GM18873 (cell line): ENCODE data around the gene NNAT.

Experiments used
- ATAC-seq: cut with Tn5 transposase; IDR thresholded peaks from one replicate; pipeline ENCODE4 v1.9.1; 2021; ENCODE audit warnings: mild to moderate bottlenecking, moderate library complexity, moderate number of reproducible peaks; ENCODE audit not compliant: unreplicated experiment, low FRiP score

NNAT gene

DNA sequence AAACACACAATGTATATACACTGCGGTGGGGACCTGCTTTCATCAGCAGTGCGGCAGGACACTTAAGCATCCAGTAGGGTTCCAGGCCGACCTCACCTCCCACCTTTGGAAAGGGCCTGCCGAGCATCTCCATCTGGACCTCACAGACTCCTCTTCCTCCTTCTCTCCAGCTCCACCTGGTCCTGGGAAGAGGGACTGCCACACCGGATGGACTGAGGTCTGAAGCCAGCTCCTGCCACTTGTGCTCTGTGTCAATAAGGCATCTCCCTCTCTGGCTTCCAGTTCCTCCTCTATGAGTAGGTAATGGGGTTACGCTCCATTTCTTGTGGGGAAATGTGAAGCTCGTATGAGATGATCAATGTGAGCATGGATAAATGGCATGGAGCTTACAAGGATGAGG is 19.1 kb upstream of the NNAT start:
- ATAC-seq: no peak

DNA sequence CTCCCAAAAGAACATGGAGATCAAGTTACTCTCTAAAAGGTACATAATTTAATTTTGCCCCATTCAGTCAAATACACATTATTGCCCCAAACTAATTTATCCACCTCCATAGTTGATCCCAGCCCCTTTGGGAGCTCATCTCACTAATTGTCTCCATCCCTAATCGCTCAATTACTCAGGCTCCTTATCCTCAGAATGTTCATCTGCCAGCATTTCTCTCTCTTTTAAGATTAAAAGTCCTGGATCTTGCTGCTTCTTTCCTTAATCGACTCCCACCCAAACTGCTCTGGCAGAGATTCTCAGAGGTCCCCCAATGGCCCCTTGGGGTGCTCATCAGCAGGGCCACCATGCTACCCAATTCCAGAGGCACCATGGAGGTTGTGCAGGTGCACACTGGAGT is 18.4 kb upstream of the NNAT start:
- ATAC-seq: no peak

DNA sequence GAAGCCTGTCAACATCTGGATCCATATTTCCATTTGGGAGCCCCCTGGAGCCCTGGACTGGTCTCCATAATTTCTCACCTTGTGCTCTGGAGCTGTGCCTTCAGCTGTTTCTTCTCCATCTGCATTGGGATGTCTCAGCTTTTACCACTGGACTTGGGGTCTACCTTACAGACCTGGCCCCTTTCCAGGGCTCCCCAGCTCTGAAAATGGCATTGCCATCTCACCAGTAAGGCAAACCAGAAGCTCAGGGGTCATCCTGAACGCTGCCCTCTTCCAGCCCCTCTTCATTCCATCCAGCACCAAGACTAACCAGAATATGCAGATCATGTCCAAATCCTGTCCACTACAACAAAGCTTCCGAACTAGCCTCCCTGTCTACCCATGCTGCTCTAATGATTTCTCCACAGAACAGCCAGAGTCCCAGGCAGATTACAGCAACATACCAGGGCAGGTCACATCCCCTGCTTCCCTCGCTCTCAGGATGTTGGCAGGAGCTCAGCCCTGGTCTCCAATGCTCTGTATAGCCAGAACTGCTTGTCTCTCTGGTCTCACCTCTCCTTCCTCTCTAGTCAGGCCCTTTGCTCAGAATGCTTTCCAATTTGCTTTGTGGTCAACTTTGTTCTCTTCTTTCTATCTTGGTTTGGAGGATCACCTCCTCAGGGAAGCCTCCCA is 17.7 kb upstream of the NNAT start:
- ATAC-seq: no peak

DNA sequence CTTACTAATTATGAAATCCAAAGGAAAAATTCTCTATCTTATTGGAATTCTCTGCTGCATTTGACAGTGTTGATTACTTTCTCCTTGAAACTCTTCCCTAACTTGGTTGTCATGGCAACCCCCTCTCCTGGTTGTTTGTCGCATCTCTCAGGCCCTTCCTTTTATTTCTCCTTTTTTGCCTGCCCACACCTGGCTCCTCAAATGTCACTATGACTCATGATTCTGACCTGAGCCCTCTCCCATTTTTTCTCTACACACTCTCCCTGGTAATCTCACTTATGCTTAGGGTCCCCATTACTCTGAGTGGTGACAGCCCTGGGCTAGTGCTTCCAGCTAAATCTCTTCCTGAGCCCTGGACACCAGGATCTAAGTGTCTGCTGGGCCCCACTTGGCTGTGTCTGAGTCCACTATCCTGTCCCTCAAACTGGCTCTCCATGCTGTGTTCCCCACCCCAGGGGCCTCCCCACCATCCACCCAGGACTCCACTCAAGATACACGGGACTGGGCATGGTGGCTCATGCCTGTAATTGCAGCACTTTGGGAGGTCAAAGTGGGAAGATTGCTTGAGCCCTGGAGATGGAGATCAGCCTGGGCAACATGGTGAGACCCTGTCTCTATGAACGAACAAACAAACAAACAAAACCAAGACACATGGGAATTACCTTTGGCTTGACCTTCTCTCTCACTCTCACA is 16.5 kb upstream of the NNAT start:
- no peak for ATAC-seq

DNA sequence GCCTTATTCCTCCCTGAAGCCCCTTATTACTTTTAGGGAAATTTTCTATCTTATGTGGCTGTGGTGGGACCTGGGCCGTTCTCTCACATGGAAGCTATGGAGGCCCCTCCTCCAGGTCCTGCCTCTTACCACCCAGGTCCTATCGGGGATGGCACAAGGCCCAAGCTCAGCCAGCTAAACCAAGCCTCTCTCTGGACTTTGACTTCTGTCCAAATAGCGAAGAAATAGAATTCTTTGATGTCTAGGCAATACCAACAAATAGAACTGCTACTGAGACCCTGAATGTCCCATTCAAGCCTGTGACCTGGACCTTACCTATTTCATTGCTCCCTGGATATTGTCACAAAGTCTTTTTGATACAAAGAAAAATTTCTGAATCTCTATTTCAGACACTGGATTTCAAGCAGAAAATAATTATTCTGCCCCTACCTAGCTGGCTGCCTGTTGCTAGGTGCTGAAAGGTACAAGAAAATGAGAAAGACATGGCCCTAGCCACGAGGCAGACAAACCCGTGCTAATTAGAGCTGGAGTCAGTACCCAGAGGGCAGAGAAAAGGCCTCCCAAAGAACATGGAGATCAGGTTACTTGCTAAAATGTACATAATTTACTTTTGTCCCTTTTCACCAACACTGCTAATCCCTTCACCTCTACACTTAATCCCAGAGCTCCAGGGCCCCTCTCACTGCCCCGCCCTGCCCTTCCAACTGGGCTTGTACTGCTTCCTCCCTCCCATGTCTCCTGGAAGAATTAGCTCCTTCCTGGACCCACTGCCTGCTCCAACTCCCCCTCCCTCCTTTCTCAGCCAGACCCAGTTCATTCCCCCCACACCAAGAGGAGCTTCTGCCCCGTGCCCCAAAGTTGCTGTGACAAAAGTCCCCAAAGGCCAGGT is 15.5 kb upstream of the NNAT start:
- ATAC-seq: no peak

DNA sequence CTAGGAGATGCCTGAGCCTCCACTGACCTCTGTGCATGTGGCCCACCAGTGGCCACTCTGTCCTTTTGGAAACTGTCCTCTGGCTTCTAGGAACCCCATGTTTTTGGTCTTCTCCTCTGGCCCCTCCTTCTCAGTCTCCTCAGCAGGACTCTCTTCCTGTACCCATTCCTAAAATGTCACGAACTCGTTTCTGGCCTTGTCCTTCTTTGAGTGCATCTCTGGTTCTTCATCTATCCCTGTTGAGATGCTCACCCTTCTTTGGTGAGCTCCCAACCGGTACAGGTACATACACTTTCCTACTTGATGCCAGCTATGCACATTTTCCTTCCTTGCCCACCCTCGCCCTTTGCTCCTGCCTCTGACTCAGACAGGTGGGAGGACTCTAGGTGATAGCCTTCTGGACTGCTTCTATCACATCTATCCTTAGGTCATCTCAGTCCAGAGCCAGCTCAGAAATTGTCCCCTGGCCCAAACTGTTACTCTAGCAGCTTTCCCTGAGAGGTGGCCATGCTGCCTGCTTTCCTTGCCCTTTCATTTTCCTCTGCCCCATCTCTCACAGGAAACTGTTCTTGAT is 14.8 kb upstream of the NNAT start:
- no peak for ATAC-seq

DNA sequence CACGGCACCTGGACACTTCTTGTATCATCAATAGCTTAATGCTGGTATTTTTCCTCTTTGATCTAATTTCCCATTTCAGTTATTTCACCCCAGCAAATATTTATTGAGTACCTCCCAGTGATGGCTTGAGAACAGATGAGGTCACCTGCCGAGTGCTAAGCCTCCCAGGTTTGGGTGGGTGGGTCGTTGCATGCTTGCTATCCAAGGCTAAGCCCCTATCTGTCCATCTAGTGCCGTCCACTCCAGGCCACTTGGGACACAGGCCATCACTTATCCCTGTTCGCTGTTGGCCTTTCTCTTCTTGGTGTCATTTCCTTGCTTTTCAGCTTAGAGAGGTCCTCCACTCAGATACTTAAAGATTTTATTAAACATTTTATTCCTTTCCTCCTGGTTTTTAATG is 10.8 kb upstream of the NNAT start:
- ATAC-seq: no peak

DNA sequence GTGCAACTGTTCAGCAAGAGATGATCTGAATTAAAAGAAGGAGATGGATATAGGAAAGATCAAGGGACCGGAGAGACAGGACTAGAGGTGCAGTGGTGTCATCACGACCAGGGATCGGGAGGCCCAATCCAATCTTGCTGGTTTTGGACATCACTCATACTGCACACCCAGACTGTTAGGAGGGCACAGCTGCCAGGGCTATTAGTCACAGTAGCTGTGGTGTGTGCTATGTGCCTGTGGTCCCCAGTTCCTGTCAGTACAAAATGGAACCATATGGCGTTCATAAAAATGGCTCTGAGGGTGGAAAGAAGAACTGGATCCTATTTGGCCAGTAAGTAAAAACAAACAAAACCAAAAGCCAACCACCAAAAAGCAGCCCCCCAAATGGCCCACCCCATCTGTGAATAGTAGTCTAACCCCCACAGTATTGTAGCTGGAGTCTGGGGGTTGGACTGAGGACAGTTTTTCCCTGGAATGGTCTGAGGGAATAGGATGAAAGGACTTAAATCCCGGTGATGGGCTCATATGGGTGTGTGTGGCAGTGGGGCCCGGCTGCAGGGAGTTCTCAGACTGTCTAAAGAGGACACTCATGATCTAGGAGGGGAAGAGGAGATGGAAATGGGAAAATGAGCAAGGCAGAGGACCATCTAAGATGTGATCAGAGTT is 9.3 kb upstream of the NNAT start:
- ATAC-seq: no peak

DNA sequence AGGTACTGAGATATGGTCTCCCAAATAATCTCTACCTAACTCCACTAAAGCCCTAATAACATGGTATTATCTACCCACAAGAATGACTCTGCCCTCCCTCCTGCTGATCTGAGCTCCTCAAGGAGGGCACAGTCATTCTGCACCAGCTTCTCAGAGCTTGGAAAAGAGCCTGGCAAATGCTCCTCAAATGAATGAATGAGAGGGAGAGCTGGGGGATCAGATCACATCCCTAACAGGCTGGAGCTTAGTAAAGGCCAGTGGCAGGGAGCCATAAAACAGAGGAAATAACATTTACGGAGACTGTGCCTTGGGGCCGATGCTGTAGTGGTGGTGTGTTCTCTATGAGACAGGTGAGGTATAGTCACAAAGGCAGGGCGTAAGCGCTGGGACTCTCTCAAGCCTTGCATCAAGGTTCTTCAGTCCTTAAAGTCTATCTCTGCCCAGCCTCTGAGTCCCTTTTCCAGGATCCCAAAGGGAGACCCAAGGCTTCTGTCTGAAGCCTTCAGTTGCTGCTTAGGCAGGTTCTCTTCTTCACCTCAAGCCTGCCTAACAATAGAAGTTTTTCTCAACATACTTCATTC is 7.2 kb upstream of the NNAT start:
- no peak for ATAC-seq

DNA sequence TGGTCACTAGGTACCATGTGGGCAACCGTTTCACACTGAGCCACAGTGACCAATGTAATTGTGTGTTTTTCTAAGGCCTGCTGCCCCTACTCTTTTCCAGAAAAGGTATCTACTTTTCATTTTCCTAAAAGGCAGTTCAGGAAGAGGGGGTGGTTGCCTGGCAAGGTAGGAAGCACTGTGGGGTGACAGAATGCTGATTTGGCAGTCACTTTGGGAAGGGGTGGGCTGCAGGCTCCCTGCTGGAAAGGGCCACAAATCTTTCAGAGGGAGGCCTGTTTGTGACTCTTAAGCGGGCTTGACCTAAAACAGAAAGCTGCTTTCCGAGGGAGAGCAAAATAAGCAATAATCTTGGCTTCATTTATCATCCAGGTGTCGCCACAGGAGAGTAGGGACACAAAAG is 5.2 kb upstream of the NNAT start:
- no peak for ATAC-seq

DNA sequence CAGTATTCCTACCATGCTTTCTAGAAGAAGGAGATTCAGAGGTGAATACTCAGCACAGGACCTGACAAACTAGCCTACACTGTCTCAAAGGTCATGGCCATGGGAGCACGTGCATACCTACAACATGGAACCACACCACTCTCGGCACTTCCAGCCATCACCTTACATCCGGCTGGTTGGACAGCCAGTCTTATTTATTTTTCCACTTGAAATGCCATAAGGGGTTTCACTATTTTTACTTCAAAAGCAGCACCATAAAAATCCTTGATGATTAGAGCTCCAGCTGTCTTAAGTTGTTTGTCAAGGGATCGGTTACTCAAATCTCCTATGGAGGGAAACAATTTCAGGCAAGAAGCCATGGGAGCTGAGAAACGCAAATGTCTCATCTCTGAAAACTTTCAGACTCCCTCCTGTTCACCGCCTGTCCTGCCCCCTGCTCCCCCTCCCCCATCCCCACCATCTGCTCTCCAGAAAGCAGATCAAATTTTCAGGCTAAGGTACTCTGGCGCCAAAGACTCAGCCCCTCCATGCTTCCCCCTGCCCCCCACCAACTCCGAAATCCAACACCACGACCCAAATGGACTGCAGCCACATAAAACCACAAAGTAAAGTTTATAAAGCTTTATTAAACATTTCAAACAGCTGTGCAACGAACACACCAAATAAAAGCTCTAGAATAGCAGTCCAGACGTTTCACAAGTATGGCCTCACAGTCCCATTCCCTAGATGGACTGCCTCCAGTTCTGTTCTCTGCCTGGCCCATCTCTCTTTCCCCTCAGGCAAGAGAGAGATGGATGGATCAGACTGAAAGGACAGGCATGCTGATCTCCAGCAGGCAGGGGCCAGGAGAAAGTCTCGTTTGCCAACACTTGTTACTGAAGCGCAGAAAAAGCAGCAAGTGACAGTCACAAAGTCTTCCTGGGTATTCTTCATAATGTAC is 4.0 kb upstream of the NNAT start:
- ATAC-seq: no peak

DNA sequence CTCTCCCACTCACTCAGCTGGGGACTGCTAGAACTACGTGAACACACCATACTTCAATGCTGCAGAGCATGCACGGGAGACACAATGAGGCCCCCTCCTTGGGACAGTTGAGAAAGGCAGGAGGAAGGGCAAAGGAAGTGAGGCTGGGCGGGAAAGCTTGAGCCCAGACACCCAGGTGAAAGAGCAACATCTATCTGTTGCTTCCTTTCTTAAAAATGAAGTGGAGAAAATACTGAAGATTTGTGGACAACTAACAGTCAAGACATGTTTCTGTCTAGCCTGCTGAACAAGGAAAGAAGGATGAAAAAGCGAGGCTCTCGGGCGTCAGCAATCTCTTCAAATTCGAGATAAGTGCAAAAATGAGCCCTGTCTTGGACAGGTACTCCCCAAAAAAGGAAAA is 3.0 kb upstream of the NNAT start:
- no peak for ATAC-seq

DNA sequence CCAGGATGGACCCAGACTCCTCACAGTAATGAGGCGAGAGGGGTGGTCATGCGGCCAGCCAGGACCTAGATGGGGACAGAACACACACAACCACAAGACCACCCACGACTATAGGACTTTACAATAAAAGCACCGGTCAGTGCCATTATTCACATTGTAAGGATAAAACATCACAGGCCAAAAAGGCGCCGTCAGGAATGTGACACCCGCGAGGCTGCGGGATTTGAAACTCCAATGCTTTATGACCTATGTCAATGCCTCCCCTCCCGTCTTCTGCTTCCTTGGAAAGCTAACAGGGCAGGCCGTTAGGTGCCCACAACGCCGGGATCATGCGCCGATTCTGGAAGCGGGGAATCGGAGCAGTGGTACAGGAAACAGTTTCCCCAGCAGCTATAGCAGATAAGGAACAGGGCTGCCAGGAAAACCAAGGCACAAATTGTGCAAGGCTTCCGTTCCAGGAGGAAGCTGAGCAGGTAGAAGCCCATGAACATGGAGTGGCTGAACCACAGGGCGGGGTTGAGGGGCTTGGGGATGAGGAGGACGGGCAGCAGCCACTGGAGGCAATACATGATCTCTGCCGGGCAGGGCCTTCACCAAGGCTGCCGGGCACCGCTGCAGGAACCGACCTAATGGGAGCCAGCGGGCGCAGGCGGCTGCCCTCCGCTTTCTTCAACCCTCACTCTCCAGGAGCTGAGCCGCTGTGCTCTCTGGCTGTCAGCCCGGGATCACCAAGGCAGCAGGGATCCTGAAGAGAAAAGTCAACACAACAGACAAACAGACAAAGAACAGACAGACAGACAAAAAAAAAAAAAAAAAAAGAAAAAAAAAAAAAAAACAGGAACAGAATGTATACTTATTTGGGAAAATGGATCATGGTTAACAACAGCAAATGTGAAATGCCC is 2.2 kb upstream of the NNAT start:
- ATAC-seq: no peak

DNA sequence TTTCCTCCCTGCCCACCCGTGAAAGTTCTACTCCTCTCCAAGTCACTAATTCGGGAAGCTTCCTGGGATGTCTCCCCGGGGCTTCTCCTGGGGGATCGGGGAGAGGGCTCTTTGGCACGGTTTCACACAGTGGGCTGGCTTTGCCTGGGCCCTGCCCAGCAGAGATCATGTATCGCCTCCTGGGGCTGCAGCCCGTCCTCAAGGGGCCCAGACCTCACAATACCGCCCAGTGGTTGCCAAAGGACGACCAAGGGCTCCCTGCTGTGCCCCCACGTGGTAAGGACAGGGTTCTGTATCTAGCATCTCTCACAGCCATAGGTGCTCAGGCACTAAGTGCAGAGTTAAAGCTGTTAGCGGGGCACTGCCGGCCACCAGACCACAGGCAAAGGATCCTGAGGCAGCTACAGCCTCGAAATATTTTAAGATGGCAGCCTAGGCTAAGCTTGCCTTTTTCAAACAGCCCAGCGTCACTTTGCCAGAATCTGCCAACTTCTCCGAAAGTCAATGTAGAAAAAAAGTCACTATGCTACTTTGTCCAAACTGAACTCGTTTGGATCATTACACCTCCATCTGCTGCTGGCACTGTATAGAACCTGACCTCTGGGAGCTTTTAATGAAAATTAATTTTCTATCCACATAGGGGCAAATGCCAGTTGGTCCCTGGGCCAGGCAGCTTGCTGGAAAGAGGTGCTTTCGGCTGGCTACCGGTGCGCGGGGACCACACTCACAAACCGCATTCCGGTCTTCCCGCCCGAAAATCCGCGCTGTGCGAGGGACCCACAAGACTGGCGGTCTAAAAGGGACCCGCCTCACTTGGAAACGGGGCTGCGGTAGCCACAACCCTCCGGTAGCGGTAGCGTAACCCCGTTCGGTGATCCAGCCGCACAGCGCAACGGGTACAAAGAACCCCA is 1.3 kb upstream of the NNAT start:
- no peak for ATAC-seq

DNA sequence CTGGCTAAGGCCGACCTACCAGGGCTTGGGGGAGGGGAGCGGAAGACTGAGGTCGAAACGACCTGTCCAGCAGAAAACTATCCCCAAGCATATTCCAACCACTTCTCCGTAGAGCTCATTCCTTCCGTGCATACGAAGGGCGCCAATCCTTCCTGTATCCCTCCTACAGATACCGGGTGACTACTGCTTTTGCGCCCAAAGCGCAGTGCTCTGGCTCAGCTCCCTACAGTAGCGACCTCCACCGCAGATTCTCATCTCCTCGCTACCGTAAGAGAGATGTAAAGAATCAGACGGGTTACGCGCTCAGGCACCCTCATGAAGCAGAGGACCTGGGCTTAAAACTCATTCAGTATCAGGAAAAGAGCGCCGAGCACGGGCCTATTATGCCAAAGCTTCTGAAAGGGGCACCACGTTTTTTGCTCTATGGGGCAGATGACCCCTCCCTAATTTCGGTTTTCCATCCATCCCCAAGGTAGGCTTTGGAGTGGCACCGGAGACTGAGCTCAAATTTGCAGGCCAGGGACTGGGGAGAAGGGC is 563 bp upstream of the NNAT start:
- no peak for ATAC-seq

DNA sequence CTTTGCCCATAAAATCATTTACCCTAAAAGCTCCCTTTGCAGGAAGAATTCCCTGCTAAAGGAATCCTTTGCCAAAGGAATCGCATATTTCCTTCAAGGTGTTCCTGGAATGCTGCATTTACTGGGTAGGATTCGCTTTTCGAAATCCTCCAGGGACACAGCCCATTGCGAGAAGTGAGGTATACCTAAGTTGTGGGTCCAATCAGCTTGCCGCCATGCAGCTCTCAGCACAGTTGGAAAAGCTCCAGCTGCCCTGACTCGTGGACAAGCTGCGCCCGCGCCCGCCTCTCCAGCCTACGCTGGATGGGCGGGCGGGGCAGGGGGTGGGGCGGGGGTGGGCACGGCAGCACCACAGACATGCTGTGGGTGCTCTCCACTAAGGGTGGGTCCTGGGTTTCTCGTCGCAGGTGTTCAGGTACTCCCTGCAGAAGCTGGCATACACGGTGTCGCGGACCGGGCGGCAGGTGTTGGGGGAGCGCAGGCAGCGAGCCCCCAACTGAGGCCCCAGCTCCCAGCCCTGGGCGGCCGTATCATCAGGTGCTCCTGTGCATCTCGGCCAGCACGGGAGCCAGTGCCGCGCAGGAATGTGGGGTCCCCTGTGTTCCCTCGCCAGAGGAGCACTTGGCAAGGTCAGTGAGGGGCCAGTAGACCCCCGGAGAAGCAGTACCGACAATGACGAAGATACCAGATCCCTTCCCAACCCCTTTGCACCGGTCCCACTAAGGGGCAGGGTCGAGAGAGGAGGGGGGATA is 1.4 kb downstream of the NNAT start:
- no peak for ATAC-seq
